Dendritic cell treated with granulocyte-macrophage colony-stimulating factor and Interleukin-4, amounts not matched to agents 40 ng/mL and 50 ng/mL, for 4 days (primary cell): ENCODE measurements around the gene ATRN.
"Not testable (repeated sequence)": the region's sequence is repeated elsewhere in the genome, so short reads cannot be mapped to it uniquely, and the experiment has no call there.

Experiments
- H3K27ac Mint-ChIP-seq: one replicate; pipeline ENCODE4 v1.8.0; 2022; ENCODE audit warnings: mild to moderate bottlenecking, mixed read lengths
- H3K27me3 Mint-ChIP-seq: one replicate; pipeline ENCODE4 v1.8.0; 2022; ENCODE audit warnings: mild to moderate bottlenecking, mixed read lengths
- H3K36me3 Mint-ChIP-seq: one replicate; pipeline ENCODE4 v1.8.0; 2022; ENCODE audit warnings: low read depth, mixed read lengths
- H3K4me1 Mint-ChIP-seq: one replicate; pipeline ENCODE4 v1.8.0; 2022; ENCODE audit warnings: low read depth, mixed read lengths
- H3K4me3 Mint-ChIP-seq: one replicate; pipeline ENCODE4 v1.8.0; 2022; ENCODE audit warnings: mild to moderate bottlenecking, moderate library complexity, mixed read lengths
- H3K9me3 Mint-ChIP-seq: one replicate; pipeline ENCODE4 v1.8.0; 2022; ENCODE audit warnings: mixed read lengths
- intact Hi-C: fragments of 100-400 bp; cut with micrococcal nuclease; formaldehyde crosslinking; loops from one replicate; pipeline ENCODE4 v1.15.0; 2022

ATRN gene

GRCh38 chr20:3583765-3584164 is 112.9 kb downstream of the ATRN start:
- H3K27me3 Mint-ChIP-seq, result no peaks in the 10 kb centered on the region
- H3K4me1 Mint-ChIP-seq, result no peaks in the 10 kb centered on the region
- H3K9me3 Mint-ChIP-seq, result no peaks in the 10 kb centered on the region
- no peak overlapping the region for H3K4me3 Mint-ChIP-seq
- intact Hi-C loops, result no loop called here
- H3K36me3 Mint-ChIP-seq, result peaks cover 94% of the 10 kb centered on the region
- no peak overlapping the region for H3K27ac Mint-ChIP-seq

- Mint-ChIP-seq H3K27me3 (no peaks in the 10 kb centered on the region), H3K4me1 (no peaks in the 10 kb centered on the region), H3K9me3 (no peaks in the 10 kb centered on the region), H3K27ac (no peak overlapping the region), H3K4me3 (no peak overlapping the region), H3K36me3 (peaks cover 90% of the 10 kb centered on the region)
- intact Hi-C loops, result no loop called here
Observed at GRCh38 chr20:3586093-3586492, 115.3 kb downstream of the ATRN start.

GRCh38 chr20:3590164-3590563 is 119.3 kb downstream of the ATRN start:
- no peaks in the 10 kb centered on the region for H3K4me1 Mint-ChIP-seq
- no peaks in the 10 kb centered on the region for H3K27me3 Mint-ChIP-seq
- intact Hi-C loops, result no loop called here
- H3K4me3 Mint-ChIP-seq, result no peak overlapping the region
- H3K36me3 Mint-ChIP-seq, result peaks cover 93% of the 10 kb centered on the region
- no peaks in the 10 kb centered on the region for H3K9me3 Mint-ChIP-seq
- no peak overlapping the region for H3K27ac Mint-ChIP-seq

- no peak overlapping the region for H3K27ac Mint-ChIP-seq
- H3K36me3 Mint-ChIP-seq, result peaks cover 92% of the 10 kb centered on the region
- intact Hi-C loops, result no loop called here
- H3K27me3 Mint-ChIP-seq, result no peaks in the 10 kb centered on the region
- H3K4me3 Mint-ChIP-seq, result no peak overlapping the region
- no peaks in the 10 kb centered on the region for H3K4me1 Mint-ChIP-seq
- H3K9me3 Mint-ChIP-seq, result no peaks in the 10 kb centered on the region
Observed at GRCh38 chr20:3592931-3593330, 122.1 kb downstream of the ATRN start.

GRCh38 chr20:3595541-3595940 is 124.7 kb downstream of the ATRN start:
- Mint-ChIP-seq H3K27ac (no peak overlapping the region), H3K36me3 (peaks cover 83% of the 10 kb centered on the region)

GRCh38 chr20:3603108-3603507 is 132.3 kb downstream of the ATRN start:
- Mint-ChIP-seq H3K4me1 (no peaks in the 10 kb centered on the region), H3K9me3 (no peaks in the 10 kb centered on the region), H3K4me3 (no peak overlapping the region), H3K36me3 (peaks cover 83% of the 10 kb centered on the region), H3K27me3 (no peaks in the 10 kb centered on the region), H3K27ac (no peak overlapping the region)
- intact Hi-C loops, result no loop called here

More at GRCh38 chr20:3595541-3595940, 124.7 kb downstream of the ATRN start:
- Mint-ChIP-seq H3K4me1 (no peaks in the 10 kb centered on the region), H3K4me3 (no peak overlapping the region), H3K9me3 (no peaks in the 10 kb centered on the region), H3K27me3 (no peaks in the 10 kb centered on the region)
- intact Hi-C loops, result no loop called here

GRCh38 chr20:3605386-3605886 is 134.6 kb downstream of the ATRN start:
- H3K4me3 Mint-ChIP-seq, H3K27me3 Mint-ChIP-seq, H3K4me1 Mint-ChIP-seq, intact Hi-C loops, H3K27ac Mint-ChIP-seq, H3K9me3 Mint-ChIP-seq: not testable (repeated sequence)
- H3K36me3 Mint-ChIP-seq, result peaks cover 92% of the 10 kb centered on the region

- Mint-ChIP-seq H3K4me3 (no peak overlapping the region), H3K36me3 (peaks cover 89% of the 10 kb centered on the region), H3K4me1 (no peaks in the 10 kb centered on the region), H3K27me3 (no peaks in the 10 kb centered on the region), H3K9me3 (no peaks in the 10 kb centered on the region), H3K27ac (no peak overlapping the region)
- intact Hi-C loops, result no loop called here
Observed at GRCh38 chr20:3606021-3606420, 135.2 kb downstream of the ATRN start.

GRCh38 chr20:3611901-3612300 is 141.1 kb downstream of the ATRN start:
- Mint-ChIP-seq H3K4me3 (no peak overlapping the region), H3K9me3 (no peaks in the 10 kb centered on the region), H3K27ac (no peak overlapping the region), H3K27me3 (no peaks in the 10 kb centered on the region), H3K36me3 (peaks cover 68% of the 10 kb centered on the region), H3K4me1 (no peaks in the 10 kb centered on the region)
- intact Hi-C loops, result no loop called here

- no peak overlapping the region for H3K4me3 Mint-ChIP-seq
- no peaks in the 10 kb centered on the region for H3K4me1 Mint-ChIP-seq
- peaks cover 69% of the 10 kb centered on the region for H3K36me3 Mint-ChIP-seq
- intact Hi-C loops, result no loop called here
- no peaks in the 10 kb centered on the region for H3K27me3 Mint-ChIP-seq
- no peaks in the 10 kb centered on the region for H3K9me3 Mint-ChIP-seq
- no peak overlapping the region for H3K27ac Mint-ChIP-seq
Observed at GRCh38 chr20:3612795-3613572, 142.2 kb downstream of the ATRN start.

GRCh38 chr20:3613821-3614440 is 143.1 kb downstream of the ATRN start:
- Mint-ChIP-seq H3K9me3 (no peaks in the 10 kb centered on the region), H3K4me3 (no peak overlapping the region), H3K36me3 (peaks cover 69% of the 10 kb centered on the region), H3K27ac (no peak overlapping the region), H3K27me3 (no peaks in the 10 kb centered on the region), H3K4me1 (no peaks in the 10 kb centered on the region)
- intact Hi-C loops, result no loop called here

- Mint-ChIP-seq H3K27me3 (no peaks in the 10 kb centered on the region), H3K36me3 (peaks cover 68% of the 10 kb centered on the region), H3K27ac (no peak overlapping the region), H3K4me1 (no peaks in the 10 kb centered on the region), H3K9me3 (no peaks in the 10 kb centered on the region), H3K4me3 (no peak overlapping the region)
- intact Hi-C loops, result no loop called here
Observed at GRCh38 chr20:3614466-3614865, 143.6 kb downstream of the ATRN start.

- H3K4me1 Mint-ChIP-seq, result not testable (repeated sequence)
Observed at GRCh38 chr20:3615171-3615840, 144.5 kb downstream of the ATRN start.

GRCh38 chr20:3616250-3616649 is 145.4 kb downstream of the ATRN start:
- peaks cover 66% of the 10 kb centered on the region for H3K36me3 Mint-ChIP-seq
- H3K4me3 Mint-ChIP-seq, result no peak overlapping the region
- no peaks in the 10 kb centered on the region for H3K4me1 Mint-ChIP-seq
- no peaks in the 10 kb centered on the region for H3K27me3 Mint-ChIP-seq
- no peak overlapping the region for H3K27ac Mint-ChIP-seq
- intact Hi-C loops, result no loop called here
- H3K9me3 Mint-ChIP-seq, result no peaks in the 10 kb centered on the region

More at GRCh38 chr20:3615171-3615840, 144.5 kb downstream of the ATRN start:
- H3K27ac Mint-ChIP-seq, H3K9me3 Mint-ChIP-seq, H3K4me3 Mint-ChIP-seq, H3K27me3 Mint-ChIP-seq, intact Hi-C loops: not testable (repeated sequence)
- peaks cover 70% of the 10 kb centered on the region for H3K36me3 Mint-ChIP-seq
